GM18519 (cell line): ENCODE measurements around the gene EHMT1.

Experiments used
- ATAC-seq: cut with Tn5 transposase; IDR thresholded peaks from one replicate; pipeline ENCODE4 v1.9.1; 2021; ENCODE audit warnings: mild to moderate bottlenecking, moderate library complexity; ENCODE audit not compliant: unreplicated experiment, low FRiP score

EHMT1 gene

GRCh38 chr9:137836151-137836830 lies 217.5 kb downstream of the EHMT1 start:
- ATAC-seq, result no peak

DNA sequence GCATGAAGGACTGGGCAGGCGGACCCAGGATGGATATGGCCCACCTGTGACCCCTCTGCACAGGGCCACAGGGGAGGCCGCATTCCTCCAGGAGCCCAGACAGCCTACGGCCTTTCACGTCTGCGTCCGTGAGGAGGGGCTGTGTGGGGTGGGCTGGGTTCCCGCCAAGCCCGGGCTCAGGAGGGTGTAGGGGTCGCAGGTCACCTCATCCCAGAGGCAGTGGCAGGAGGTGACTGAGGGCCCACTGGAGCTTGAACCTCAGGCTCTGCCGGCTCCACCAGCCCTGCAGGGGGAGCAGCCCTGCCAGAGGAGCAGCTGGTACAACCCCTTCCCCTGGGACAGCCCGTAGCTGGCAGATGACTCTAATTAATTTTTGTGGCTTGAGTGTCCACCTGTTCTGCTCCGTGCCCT lies 218.0 kb downstream of the EHMT1 start:
- ATAC-seq, result no peak

- no peak for ATAC-seq
Observed at GRCh38 chr9:137837345-137838278, 218.8 kb downstream of the EHMT1 start.

DNA sequence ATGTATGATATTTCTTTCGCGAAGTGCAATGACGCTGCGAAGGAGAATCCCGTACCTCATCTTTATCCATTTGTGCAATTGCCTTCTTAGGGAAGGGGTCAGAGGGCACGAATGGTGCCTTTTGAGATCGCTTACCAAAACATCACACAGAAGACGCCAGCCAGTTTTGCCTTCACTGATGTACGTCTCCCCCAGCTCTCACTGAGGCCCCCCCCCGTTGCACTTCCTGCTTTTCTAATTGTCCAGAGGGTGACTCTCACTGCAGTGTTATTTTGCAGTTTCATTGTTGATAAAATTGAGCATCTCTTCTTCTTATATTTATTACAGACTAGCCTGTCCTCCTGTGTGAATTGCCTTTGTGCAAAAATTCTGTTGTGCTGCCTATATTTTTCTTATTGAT lies 219.8 kb downstream of the EHMT1 start:
- ATAC-seq, result no peak

- no peak for ATAC-seq
Observed at GRCh38 chr9:137843355-137843754, 224.6 kb downstream of the EHMT1 start.

DNA sequence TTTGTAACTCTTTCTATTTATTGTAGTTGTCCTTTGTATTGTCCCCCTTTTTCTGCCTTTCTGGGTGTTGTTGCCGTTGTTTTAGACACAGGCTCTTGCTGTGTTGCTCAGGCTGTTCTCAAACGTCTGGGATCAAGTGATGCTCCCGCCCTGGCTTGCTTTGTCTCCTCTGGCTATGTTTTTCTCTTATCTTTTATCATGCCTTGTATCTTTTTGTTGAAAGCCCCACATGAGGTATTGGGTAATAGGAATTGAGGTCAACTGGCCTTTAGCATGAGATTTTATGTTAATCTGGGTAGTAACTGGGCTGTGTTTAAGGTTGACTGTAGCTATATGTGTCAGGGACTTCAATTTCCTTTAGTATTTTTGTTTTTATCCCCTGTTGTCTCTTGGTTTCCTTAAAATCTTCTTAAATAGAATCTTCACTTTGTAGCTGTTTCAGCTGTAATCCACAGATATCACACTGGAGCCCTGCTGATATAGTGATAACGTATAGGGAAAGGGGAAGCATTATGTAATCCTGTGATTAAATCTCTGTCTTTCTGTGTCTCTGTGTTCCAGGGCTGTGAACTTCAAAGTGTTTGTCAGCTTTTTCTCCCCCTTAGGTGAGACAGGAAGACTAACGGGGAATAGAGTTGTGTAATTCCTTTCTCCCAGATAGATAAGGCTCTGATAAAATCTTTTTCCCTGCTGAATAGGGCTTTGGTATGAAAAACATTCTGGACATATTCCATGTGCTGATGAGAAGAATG lies 232.9 kb downstream of the EHMT1 start:
- ATAC-seq, result no peak

GRCh38 chr9:137853392-137853995 lies 234.7 kb downstream of the EHMT1 start:
- ATAC-seq, result no peak

GRCh38 chr9:137860361-137860760 lies 241.6 kb downstream of the EHMT1 start:
- ATAC-seq, result no peak

DNA sequence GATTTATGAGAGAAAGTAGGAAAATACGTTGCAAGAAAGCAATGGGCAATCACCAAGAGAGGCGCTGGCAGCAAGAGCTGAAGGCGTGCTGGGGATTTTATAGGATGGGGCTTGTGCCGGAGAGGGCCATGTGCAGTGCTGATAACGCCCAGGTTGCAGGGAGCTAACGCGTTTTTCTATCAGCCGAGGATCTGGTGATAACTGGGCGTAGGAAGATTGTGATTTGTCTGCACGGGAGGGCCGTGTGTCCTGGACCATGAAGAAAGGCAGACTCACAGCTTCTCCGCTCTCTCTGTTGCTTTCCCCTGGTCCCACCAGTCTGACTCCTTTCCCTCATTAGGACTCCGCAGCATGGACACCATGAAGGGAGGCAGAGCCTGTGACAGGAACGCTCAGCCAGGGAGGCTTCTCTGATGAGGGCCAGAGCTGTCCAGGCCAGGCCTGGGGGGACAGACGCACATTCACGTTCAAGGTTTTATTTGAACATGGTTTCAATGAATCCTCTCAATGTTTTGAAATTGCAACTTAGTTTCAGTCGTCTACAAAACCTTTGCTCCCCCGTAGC lies 246.9 kb downstream of the EHMT1 start:
- no peak for ATAC-seq

GRCh38 chr9:137866226-137867141 lies 247.7 kb downstream of the EHMT1 start:
- ATAC-seq, result no peak

GRCh38 chr9:137870432-137870831 lies 251.6 kb downstream of the EHMT1 start:
- no peak for ATAC-seq

GRCh38 chr9:137872296-137872695 lies 253.5 kb downstream of the EHMT1 start:
- ATAC-seq, result no peak

GRCh38 chr9:137873408-137873807 lies 254.6 kb downstream of the EHMT1 start:
- ATAC-seq, result no peak

GRCh38 chr9:137873858-137874362 lies 255.1 kb downstream of the EHMT1 start:
- ATAC-seq, result no peak

- no peak for ATAC-seq
Observed at GRCh38 chr9:137875354-137875753, 256.5 kb downstream of the EHMT1 start.

- no peak for ATAC-seq
Observed at GRCh38 chr9:137875846-137876245, 257.0 kb downstream of the EHMT1 start.

DNA sequence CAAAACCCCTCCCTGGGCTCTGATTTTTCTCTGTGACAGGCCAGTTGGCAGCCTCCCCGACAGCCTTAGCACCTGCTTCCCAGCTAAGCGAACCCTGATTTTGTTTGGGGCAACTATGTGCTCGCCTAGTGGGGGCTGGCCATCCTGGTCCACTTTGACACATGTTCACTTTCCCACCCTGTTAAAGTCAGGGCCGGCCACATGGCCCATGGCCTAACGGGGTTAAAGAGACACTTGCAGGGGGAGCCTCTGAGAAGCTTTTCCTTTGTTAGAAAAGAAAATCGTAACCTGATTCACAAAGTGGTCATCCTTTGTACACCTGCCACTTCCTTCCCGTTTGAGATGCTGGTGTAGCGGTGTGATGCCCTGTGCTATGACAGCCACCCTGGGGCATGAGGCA lies 257.5 kb downstream of the EHMT1 start:
- ATAC-seq, result no peak

- ATAC-seq, result no peak
Observed at GRCh38 chr9:137876781-137877386, 258.1 kb downstream of the EHMT1 start.
